Ishikawa (cell line): Measurements from ENCODE around the gene FALEC.

ENCODE experiments used
- CEBPB ChIP-seq: IDR thresholded peaks from 2 replicates; pipeline ENCODE4 v1.6.1; 2012
- CREB1 ChIP-seq: IDR thresholded peaks from 2 replicates; pipeline ENCODE4 v1.6.1; 2012; ENCODE audit warnings: low read depth
- EGR1 ChIP-seq: IDR thresholded peaks from 2 replicates; pipeline ENCODE4 v1.6.1; 2012
- EP300 ChIP-seq: IDR thresholded peaks from 2 replicates; pipeline ENCODE4 v1.6.1; 2012; ENCODE audit warnings: borderline replicate concordance
- FOXM1 ChIP-seq: IDR thresholded peaks from 2 replicates; pipeline ENCODE4 v1.6.1; 2012; ENCODE audit warnings: low read depth, borderline replicate concordance
- NFIC ChIP-seq: IDR thresholded peaks from 2 replicates; pipeline ENCODE4 v1.6.1; 2012
- RAD21 ChIP-seq: IDR thresholded peaks from 2 replicates; pipeline ENCODE4 v1.6.1; 2012; ENCODE audit warnings: low read depth
- TAF1 ChIP-seq: IDR thresholded peaks from 2 replicates; pipeline ENCODE4 v1.6.1; 2012; ENCODE audit warnings: low read depth, mild to moderate bottlenecking
- TCF12 ChIP-seq: IDR thresholded peaks from 2 replicates; pipeline ENCODE4 v1.6.1; 2012; ENCODE audit warnings: low read depth
- TEAD4 ChIP-seq: IDR thresholded peaks from 2 replicates; pipeline ENCODE4 v1.6.1; 2012
- YY1 ChIP-seq: IDR thresholded peaks from 2 replicates; pipeline ENCODE4 v1.6.1; 2012; ENCODE audit warnings: low read depth
- ZBTB7A ChIP-seq: IDR thresholded peaks from 2 replicates; pipeline ENCODE4 v1.6.1; 2012; ENCODE audit warnings: low read depth
- TF ChIP-seq, protein P1 (sequence below): IDR thresholded peaks from 2 replicates; pipeline ENCODE4 v1.6.1; 2012
- TF ChIP-seq, protein P2 (sequence below): IDR thresholded peaks from 2 replicates; pipeline ENCODE4 v1.6.1; 2012
- TF ChIP-seq, protein P3 (sequence below): IDR thresholded peaks from 2 replicates; pipeline ENCODE4 v1.6.1; 2012; ENCODE audit warnings: low read depth, mild to moderate bottlenecking

The FALEC gene

DNA sequence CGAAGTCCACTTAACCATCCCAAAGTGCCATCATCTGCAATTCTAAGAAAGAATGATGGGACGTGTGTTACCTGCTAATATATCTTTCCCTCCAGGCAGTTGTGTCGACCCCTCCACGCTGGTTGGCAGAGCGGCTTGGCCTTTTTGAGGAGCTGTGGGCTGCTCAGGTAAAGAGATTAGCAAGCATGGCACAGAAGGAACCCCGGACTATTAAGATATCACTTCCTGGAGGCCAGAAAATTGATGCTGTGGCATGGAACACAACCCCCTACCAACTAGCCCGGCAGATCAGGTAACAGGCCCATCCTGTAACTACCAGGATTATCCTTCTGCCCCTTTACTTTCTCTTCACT, 27.8 kb upstream of the FALEC start:
- TF ChIP-seq, protein P1, sequence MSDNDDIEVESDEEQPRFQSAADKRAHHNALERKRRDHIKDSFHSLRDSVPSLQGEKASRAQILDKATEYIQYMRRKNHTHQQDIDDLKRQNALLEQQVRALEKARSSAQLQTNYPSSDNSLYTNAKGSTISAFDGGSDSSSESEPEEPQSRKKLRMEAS = no peak
- no peak for TF ChIP-seq YY1
- no peak for TF ChIP-seq FOXM1
- TF ChIP-seq TEAD4 = no peak
- no peak for TF ChIP-seq CREB1
- no peak for TF ChIP-seq ZBTB7A
- TF ChIP-seq TCF12 = no peak
- TF ChIP-seq, protein P2, sequence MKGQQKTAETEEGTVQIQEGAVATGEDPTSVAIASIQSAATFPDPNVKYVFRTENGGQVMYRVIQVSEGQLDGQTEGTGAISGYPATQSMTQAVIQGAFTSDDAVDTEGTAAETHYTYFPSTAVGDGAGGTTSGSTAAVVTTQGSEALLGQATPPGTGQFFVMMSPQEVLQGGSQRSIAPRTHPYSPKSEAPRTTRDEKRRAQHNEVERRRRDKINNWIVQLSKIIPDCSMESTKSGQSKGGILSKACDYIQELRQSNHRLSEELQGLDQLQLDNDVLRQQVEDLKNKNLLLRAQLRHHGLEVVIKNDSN = no peak
- no peak for TF ChIP-seq NFIC
- no peak for TF ChIP-seq TAF1
- TF ChIP-seq CEBPB = no peak

DNA sequence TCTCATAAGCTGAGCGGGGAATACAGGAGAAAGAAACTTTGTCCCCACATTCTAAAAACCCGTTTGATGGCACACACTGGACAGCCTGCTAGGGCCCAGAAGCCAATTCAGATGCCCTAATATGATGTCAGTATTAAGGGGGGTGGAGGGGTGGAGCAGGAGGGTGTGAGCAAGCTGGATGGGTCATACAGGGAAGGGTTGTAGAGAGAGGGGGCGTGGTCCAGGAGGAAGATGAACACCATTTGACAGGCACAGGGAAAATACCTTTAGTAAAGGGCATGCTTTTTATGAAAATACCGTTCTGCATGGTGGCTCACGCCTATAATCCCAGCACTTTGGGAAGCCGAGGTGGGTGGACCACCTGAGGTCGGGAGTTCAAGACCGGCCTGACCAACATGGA, 22.4 kb upstream of the FALEC start:
- no peak for TF ChIP-seq ZBTB7A
- TF ChIP-seq CEBPB = no peak
- TF ChIP-seq TAF1 = no peak
- TF ChIP-seq CREB1 = no peak
- no peak for TF ChIP-seq TEAD4
- TF ChIP-seq, protein P3, sequence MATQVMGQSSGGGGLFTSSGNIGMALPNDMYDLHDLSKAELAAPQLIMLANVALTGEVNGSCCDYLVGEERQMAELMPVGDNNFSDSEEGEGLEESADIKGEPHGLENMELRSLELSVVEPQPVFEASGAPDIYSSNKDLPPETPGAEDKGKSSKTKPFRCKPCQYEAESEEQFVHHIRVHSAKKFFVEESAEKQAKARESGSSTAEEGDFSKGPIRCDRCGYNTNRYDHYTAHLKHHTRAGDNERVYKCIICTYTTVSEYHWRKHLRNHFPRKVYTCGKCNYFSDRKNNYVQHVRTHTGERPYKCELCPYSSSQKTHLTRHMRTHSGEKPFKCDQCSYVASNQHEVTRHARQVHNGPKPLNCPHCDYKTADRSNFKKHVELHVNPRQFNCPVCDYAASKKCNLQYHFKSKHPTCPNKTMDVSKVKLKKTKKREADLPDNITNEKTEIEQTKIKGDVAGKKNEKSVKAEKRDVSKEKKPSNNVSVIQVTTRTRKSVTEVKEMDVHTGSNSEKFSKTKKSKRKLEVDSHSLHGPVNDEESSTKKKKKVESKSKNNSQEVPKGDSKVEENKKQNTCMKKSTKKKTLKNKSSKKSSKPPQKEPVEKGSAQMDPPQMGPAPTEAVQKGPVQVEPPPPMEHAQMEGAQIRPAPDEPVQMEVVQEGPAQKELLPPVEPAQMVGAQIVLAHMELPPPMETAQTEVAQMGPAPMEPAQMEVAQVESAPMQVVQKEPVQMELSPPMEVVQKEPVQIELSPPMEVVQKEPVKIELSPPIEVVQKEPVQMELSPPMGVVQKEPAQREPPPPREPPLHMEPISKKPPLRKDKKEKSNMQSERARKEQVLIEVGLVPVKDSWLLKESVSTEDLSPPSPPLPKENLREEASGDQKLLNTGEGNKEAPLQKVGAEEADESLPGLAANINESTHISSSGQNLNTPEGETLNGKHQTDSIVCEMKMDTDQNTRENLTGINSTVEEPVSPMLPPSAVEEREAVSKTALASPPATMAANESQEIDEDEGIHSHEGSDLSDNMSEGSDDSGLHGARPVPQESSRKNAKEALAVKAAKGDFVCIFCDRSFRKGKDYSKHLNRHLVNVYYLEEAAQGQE = no peak

DNA sequence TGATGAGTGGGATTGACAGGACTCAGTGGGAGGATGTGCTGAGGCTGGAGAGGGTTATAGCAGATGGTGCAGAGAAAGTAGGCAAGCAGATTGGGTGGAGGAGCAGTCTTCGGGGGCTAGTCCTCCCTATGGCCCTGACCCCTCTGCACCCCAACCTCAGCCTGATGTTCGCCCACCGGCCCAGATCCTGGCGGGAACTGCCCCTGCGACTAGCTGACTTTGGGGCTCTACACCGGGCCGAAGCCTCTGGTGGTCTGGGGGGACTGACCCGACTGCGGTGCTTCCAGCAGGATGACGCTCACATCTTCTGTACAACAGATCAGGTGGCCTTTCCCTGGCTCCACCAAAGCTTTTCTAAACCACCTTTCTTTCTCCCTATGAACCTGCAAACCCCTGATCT, 17.2 kb upstream of the FALEC start:
- TF ChIP-seq RAD21 = no peak

DNA sequence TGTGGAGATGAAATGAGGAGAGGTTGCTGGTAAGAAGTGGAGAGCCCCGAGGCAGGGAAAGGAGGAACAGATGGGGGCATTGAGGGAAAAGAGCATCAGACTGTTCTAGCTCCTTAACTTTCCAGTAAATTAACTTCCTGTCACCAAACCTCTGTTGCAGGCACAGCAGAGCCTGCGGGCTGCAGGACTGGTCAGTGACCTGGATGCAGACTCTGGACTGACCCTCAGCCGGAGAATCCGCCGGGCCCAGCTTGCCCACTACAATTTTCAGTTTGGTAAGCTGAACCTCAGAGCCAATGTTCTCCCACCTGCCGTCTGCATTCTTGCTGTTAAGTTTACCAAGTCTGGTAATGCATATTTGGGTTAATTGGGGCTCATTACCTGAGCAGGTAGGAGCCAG, 10.1 kb upstream of the FALEC start:
- TF ChIP-seq EGR1 = no peak
- TF ChIP-seq, protein P3 = no peak
- no peak for TF ChIP-seq TAF1
- TF ChIP-seq FOXM1 = no peak
- no peak for TF ChIP-seq TEAD4
- no peak for TF ChIP-seq YY1

DNA sequence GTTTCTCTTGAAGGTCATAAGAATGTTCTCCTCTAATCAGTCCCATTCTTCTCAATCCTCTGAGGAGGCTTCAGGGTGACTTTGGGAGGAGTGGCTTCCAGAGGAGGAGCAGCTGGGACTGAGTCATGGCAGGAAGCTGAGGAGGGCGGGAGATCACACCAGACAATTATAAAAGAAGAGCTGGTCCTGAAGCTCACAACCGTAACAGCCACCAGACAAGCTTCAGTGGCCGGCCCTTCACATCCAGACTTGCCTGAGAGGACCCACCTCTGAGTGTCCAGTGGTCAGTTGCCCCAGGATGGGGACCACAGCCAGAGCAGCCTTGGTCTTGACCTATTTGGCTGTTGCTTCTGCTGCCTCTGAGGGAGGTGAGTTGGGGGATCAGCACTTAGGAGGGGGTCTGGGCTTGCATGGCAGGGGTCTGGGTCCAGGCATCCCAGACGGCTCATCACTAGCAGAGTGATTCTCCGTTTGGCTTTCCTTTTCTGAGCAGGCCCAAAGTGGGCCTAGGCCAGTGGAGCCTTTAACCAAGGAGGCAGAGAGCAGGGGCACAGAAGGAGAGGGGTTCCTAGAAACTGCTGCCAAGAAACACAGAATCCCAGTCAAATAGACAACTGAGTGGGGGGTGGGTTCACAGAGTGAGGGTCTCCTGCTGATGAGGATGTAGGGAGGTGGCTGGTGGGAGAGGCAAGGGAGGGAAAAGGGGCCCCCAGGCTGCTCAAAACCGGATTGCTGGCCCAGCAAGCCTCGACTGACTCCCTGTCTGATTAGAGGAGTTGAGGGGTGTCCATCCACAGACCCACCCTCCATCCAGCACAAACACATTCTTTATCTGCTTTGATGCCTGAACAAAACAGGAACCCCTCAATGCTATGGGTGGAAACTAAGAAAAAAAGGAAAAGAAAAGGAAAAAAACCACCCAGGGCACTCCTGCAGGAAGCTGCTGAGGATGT, 7.4 kb upstream of the FALEC start, which contains the start of gene ECM1:
Gene ECM1 (plus strand): TSS at position 198 of the 953 bp plus-strand sequence. CDS start 101 bp downstream, at position 299.
- TF ChIP-seq, protein P2 = no peak
- TF ChIP-seq FOXM1 = no peak
- no peak for TF ChIP-seq CREB1

DNA sequence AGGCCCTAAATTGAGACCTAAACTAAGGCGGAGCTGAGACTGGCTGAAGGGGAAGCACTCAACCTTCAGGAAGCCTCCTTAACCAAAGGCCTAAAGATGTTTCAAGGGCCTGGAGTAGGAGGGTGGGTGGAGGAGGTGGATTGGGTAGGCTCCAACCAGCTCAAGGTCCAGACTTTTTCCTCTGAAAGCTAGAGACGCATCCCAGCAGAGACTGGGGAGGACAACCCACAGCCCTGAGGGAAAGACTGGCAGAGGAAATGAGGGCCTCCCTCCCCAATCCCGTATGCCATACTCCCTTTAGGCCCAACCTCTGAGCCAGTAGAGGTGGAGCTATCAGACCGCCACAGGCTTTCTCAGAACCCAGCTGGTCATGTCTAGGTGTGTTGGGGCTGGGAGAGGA, 6.6 kb upstream of the FALEC start:
- TF ChIP-seq TEAD4 (no peak), YY1 (no peak), TCF12 (no peak), TAF1 (no peak), FOXM1 (no peak), EGR1 (no peak), EP300 (no peak), RAD21 (no peak), NFIC (no peak), ZBTB7A (no peak), CREB1 (no peak), CEBPB (no peak)
- TF ChIP-seq, protein P2 = no peak
- TF ChIP-seq, protein P1 = no peak
- TF ChIP-seq, protein P3 = no peak
